RCC 7860 (cell line): ENCODE measurements around the gene UBE3B.

Experiments used
- DNase-seq: peaks from one replicate; pipeline ENCODE4 v3.0.0-alpha.2; 2015; ENCODE audit warnings: low spot score
- FAIRE-seq: peaks from 2 replicates; lab custom pipeline; 2012; peaks lifted over from hg19 to GRCh38; lab: Jason Lieb, UNC

UBE3B gene

DNA sequence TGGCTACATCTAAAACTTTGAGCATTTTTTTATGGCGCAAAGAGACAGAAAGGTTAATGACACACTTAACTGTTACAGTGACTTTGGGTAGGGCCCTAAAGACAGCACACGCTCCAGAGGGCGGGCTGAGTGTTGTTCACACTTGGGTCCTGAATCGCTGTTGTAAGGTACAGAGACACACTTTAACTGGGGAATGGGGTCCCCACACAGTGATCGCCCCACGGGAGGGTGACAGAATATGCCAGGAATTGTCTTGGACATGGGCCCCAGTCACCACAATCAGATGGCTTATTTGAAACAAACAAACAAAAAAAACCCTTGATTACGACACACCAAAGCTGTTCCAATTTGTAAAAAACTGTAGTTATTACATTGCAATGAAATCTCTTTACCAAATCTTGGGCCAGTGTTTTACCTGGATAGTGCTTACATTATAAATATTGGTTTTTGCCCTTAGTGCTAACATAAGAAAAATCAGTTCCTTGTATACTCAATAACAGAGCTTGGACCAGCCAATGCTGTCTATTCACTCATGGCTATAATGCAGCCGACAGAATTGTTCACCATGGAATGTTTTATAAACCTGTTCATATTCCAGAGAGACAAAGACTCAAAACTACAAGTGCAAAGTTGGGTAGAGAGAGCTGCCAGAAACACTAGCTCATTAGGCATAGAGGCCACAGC, 28.6 kb upstream of the UBE3B start:
- DNase-seq (no peak), FAIRE-seq (no peak)

DNA sequence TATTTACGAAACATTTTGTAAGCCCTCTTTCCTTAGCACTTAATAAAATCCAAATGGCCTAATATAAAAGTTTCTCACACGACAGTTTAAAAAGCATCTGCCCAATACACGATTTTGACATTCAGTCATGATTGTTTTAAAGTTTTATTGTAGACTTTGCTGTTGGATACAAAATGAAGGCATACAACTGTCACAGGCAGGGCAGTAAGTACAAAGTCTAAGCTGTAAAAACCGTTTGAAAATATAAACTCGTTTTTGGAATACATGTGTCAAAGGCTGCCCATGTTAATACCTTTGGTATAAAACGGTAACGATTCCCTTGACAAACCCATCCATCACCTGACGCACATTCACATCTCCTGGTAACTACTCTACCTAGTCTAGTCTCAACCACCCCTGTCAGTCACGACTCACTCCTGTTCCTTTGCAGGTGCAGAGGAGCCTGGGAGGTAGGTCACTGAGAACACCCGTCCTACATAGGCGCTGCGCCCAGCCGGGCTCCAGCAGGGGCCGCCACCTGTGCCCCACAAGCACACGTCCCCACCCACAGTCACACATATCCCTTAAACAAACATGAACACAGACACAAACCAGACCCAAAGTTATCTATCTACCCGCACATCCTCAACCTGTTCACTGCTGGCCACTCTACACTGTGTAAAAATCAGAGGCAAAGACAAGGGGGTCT, 27.4 kb upstream of the UBE3B start:
- DNase-seq: no peak
- FAIRE-seq: no peak

DNA sequence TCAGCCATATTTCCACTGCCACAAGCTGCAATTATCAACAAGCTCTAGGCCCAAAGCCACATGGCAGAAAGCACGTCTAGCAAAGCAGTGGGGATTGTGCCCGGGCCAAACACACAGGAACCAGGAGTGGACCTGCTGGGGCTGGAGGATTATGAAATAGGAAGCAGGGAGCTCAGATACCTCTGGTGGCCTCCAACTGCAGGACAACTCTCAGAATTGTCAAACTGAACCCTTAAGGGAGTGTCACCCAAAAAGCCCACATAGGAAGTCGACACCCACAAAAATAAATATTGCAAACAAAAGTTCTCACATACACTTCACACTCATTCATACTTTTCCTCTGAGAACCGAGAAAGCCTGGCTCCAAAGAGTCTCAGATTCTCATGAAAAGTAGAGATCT, 26.5 kb upstream of the UBE3B start:
- no peak for FAIRE-seq
- DNase-seq: no peak

DNA sequence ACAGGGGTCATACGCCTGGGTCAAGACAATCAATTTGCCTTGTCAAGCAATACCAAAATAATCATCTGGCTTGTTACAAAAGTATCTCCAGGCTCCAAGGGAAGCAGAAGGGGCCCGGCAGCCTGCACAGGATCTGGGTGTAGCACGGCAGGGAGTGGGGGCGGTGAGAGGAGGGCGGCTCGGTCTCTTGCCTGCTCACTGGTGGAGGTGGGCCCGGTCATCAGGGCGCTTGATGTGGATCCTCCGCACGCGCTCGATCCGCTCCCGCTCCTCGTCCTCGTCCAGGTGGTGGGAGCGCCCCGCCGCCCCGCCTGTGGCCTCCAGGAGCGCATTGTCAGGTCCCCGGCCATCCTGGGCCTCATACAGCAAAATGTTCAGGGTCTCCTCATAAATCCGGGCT, 26.0 kb upstream of the UBE3B start:
- FAIRE-seq: no peak

DNA sequence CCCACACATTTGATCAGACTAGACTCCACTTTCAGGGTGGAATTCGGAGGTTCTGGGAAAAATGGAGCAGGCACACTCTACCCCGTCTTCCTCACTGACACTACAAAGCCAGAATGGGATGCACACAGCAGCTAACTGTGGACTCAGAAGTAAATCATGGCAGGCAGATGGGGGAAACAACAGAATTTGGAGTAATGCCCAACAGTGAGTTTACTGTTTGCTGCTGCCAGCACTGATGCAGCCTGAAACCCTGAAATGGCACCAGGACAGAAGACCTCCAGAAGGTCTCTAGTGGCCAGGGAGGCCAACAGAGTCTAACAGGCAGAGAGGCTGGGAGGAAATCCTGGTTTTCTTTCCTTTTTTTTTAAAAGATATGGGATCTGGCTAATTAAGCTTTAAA, 24.9 kb upstream of the UBE3B start:
- DNase-seq (no peak), FAIRE-seq (no peak)

More for the DNA sequence above, 26.0 kb upstream of the UBE3B start:
- no peak for DNase-seq

GRCh38 chr12:109455706-109456105, 21.7 kb upstream of the UBE3B start:
- no peak for FAIRE-seq
- DNase-seq: no peak

- DNase-seq (peak; percentile 6), FAIRE-seq (no peak)
Measured at GRCh38 chr12:109458086-109458485, 19.3 kb upstream of the UBE3B start.

DNA sequence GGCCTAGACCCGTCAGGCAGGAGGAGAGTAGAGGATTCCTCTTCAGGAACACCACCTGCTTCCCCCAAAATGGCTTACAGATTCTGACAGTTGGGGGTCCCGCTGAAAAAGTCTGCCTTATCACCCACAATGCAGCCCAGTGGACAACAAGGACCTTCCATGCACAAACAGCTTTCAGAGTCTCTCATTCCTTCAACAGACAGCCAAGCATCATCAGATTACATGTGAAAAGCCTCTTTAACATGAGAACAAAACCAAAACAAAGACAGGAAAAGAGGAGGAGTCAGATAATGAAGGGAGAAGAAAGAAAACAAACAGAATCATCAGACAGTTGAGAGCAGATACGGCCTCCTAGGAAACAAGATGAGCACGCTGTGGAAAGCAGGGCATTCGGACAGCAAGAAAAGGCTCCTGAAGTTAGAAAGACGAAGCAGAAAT, 18.6 kb upstream of the UBE3B start:
- no peak for DNase-seq
- no peak for FAIRE-seq

DNA sequence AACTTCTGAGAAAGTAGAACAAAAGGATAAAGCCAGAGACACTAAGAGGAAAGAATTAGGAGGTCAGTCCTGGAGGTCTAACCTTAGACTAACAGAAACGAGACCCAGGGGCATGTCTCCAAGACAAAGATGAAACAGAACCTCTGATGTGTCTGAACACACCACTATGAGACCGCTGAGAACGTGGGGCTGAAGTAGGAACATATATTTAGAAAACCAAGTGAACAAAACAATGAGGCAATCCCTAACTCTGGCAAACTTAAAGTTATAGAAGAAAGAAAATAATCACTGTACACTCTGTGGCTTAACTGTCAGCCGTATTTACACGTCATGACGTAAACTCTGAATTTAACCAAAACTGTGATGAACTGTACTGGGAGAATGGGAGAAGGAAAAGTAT, 18.2 kb upstream of the UBE3B start:
- no peak for DNase-seq
- FAIRE-seq: no peak

GRCh38 chr12:109460538-109460937, 16.9 kb upstream of the UBE3B start:
- FAIRE-seq: no peak
- DNase-seq: no peak

- peak; percentile 65 for DNase-seq
Measured at GRCh38 chr12:109461049-109461845, 16.2 kb upstream of the UBE3B start.

GRCh38 chr12:109461846-109462756, 15.3 kb upstream of the UBE3B start:
- DNase-seq (peak; percentile 41), FAIRE-seq (peak; percentile 44)

More at GRCh38 chr12:109461049-109461845, 16.2 kb upstream of the UBE3B start:
- no peak for FAIRE-seq

DNA sequence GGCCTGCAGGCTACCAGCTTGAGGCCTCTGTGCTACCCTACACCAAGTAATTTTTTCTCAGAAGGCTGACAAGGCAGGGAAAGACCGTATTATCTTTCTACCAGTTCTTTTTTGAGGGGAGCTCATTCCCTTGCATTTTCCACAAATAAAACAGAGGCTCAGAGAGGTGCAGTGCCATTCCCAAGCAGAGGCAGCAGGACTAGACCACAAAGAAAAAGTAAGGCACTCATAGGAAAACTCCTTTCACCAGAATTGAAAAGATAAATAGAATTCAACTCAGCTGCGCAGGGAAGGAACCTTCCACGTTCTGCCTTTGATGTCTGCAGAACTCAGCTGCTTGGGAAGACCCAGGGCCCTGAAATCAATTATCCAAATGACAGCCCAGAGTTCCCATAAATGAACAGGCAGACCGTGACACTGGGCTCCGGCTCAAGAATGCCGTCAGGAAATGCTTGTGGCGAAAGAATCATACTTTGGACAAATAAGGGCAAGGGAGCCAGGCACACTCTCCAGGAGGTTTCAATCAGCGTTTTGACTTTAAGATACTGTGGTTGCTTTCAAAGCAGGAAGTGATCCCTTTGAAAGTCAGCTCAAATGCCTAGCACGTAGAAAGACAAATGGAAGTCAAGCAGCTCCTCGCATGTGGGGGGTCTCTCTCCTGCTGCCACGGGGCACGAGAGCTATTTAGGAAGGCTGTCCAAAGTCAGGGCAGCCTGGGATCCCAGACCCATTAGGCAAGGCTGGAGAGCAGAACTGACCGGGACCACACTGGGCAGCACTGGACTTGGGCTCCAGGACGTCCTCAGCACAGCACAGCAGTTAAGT, 14.4 kb upstream of the UBE3B start:
- FAIRE-seq (peak; percentile 92), DNase-seq (peak; percentile 87)

DNA sequence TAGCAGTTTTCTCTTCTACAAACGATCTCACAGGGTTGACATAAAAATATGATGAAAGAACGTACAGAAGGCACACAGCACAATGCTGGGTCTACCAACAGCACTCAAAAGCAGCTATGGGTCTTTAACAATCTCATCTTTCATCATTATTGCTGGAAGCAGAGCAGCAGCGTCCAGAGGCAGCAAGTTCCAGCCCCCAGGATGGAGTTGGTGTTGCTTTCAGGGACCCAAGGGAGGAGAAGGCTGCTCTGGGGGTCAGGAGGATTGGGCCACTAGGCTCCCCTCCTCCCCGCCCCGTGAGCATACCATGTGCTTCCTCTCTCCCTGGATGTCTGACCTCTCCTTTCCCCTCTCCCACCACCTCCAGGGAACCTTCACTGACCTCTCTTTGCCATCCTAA, 13.7 kb upstream of the UBE3B start:
- DNase-seq (no peak), FAIRE-seq (no peak)

DNA sequence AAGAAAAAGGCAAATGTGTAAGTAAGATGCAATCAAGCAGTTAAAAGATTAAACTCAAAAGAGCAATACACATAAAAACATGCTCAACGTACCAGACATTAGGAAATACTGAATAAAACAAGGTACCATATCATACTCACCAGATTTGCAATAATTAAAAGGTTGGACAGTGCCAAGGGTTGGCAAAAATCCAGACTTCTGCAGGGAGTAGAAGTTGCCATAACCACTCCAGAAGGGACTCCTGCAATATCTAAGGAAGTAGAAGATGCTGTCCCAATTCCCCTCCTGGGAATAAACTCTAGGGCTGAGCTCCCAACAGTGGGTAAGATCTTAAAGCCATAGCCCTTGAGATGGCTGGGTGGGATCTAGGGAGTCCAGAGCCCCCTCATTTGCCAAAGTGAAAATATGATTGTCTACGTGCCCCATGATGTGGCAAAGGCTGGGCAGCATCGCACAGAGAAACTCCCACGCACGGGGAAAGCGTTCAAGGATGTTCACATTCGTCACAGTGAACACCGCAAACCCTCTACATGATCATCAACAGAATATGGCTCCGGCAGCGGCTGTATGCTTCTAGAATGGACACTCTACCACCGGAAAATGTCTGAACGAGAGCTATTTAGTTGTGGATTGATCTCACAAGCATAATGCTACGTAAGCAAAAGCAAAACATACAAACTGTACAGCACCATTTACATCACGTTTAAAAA, 12.6 kb upstream of the UBE3B start:
- FAIRE-seq: no peak
- no peak for DNase-seq

DNA sequence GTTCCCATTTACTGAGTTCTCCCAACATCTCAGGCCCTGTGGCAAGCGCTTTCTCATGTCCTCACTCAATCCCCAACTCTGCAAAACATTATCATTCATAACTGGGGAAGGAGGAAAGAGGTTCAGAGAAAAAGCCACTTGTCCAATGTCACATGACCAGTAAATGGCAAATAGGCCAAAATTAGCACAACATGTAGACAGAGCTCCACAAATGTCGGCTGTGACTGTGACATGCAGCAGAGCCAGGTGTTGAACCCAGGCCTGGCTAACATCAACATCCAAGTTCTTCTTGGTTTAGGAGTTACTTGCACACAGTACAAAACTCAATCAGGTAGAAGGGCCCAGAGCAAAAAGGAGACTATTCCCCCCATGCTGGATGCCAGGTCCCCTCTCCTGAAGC, 11.1 kb upstream of the UBE3B start:
- FAIRE-seq (no peak), DNase-seq (no peak)

DNA sequence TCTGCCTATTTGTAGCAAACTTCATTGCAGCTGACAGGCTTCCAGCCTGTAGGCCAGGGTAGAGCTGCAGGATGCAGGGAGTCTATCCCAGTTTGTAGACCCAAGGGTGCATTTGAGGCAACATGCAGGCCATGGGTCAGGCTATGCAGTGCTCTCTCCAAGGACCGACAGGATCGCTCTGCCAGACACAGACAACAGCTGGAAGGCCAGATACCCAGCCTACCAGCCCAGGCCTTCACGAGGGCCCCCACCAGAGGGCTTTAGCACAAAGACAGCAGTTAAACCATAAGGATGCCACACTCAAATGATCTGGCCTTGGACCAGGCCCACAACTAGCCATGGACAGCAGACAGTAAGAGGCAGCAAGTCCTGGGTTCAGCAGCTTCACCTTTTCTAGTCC, 10.6 kb upstream of the UBE3B start:
- no peak for DNase-seq
- FAIRE-seq: no peak

DNA sequence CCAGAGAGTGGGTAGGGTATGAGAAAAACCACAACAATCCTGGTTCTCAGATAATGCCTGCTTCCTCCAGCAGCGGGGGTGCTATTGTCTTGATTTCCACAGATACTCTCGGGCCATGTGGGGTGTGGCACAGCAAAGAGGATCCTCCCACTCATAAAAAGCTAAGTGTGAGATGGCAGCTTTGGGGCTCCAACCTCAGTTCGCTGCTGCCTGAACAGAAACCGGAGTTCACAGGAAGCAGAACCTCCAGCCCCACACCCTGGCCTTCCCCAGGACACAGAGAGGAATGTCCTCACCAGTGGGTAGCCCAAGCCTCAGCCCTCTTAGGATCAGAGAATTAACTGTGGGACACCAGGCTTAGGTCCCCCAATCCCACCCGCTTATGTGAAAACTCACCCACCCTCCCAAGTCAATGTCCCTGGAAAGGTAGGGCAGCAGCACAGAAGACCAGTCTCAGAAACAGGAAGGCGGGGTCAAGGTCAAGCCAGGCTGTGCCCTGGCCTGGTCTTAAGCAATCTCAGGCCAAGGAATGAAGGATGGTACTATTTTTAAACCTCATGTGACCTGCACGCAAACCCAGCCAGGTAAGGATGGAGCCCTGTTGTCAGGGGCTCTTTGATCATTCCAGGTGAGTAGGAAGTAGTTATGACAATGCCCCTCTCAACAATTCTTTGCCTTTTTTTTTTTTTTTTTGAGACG, 9.3 kb upstream of the UBE3B start:
- FAIRE-seq (no peak), DNase-seq (no peak)

GRCh38 chr12:109469517-109469916, 7.9 kb upstream of the UBE3B start:
- no peak for FAIRE-seq
- no peak for DNase-seq
